Measurements from ENCODE around the gene GPR55. TPM values are rescaled to one million over a fixed set of nuclear protein-coding genes. Genes with fewer than 3 reads are reported as not detected.
A peak's percentile ranks its signal among the peaks of the same experiment; 100 is the strongest.

The GPR55 gene
- total and polyA plus RNA-seq, 12 donors, result 0.07 to 0.24 (median 0.14) TPM; not detected in 7

DNA sequence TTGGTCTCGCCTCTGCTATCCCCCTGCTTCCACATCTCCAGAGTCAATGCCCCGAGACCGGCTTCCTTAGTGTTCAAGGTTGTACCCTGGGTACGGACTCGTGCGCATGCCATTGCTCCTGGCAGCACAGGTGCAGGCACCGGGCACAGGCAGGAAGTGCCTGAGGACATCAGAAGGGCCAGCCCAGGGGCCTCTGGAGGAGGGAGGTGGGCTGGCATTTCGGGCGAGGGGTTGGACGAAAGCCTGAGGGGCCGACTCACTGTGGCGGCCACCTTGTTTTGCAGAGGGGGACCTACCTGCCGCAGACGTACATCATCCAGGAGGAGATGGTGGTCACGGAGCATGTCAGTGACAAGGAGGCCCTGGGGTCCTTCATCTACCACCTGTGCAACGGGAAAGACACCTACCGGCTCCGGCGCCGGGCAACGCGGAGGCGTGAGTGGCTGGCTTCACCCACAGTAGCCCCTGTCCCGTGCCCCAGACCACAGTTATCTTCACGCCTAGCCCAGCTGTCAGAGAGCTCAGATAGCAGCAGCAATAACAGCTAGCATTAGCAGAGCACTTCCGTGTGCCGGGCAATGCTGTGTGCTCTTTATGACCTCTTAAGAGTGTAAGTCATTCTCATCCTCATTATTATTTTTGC lies 47.8 kb downstream of the GPR55 start:
- H3K4me3 ChIP-seq, result no peak overlapping the region
- DNase-seq, result peak in 3 of 7 donors; percentile 5 to 41 (median 11)
- H3K27ac ChIP-seq, result no peak overlapping the region
- 83 to 91% (median 87%) methylated on average over 13 to 27 of the region's 27 CpGs for WGBS, 4 donors
- no peaks in the 10 kb centered on the region for H3K4me1 ChIP-seq (replicated peaks in 1 of 2)
- H3K9me3 ChIP-seq (replicated peaks in 1 of 3), result no peaks in the 10 kb centered on the region
- H3K27me3 ChIP-seq, result no peaks in the 10 kb centered on the region
- no peak for TF ChIP-seq POLR2A (IDR thresholded peaks at IDR 0.05)
- no peak for TF ChIP-seq CTCF (IDR thresholded peaks at IDR 0.05)
- peaks cover 0 to 8% of the 10 kb centered on the region in 2 donors for H3K36me3 ChIP-seq (replicated peaks in 1 of 2)
- intact Hi-C loops (cut with DNase I), result no loop called here

GRCh38 chr2:230875347-230876315 lies 49.4 kb downstream of the GPR55 start:
- no peak overlapping the region for H3K27ac ChIP-seq
- intact Hi-C loops (cut with DNase I), result no loop called here
- no peaks in the 10 kb centered on the region for H3K27me3 ChIP-seq
- 88 to 95% (median 92%) methylated on average over 23 to 34 of the region's 34 CpGs for WGBS, 4 donors
- H3K4me1 ChIP-seq (replicated peaks in 1 of 2), result peaks cover 0 to 7% of the 10 kb centered on the region in 2 donors
- H3K4me3 ChIP-seq, result no peak overlapping the region
- peak in 2 of 7 donors; percentile 8 to 36 for DNase-seq
- no peaks in the 10 kb centered on the region for H3K9me3 ChIP-seq (replicated peaks in 1 of 3)
- TF ChIP-seq POLR2A (IDR thresholded peaks at IDR 0.05) (no peak), CTCF (IDR thresholded peaks at IDR 0.05) (no peak)
- H3K36me3 ChIP-seq (replicated peaks in 1 of 2), result peaks cover 0 to 8% of the 10 kb centered on the region in 2 donors

DNA sequence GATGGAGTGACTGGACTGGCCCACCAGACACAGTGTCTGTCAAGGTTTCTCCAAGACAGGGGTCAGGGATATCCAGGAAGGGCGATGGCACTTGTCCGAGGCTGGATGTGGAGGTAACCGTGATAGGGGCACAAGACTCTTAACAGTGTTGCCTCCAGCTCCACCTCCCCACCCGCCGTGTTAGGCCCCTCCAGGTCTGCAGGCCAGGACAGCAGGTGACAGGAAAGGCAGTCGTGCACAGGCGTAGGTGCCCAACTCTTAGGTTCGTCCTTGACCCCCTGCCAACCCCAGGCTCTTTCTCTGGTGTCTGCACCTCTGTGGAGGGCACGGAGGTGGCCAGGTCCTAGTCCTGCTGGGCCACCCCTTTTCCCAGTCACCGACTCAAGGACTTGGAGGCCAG lies 50.2 kb downstream of the GPR55 start:
- 82 to 94% (median 91%) methylated on average over 7 to 10 of the region's 10 CpGs for WGBS, 4 donors
- Histone ChIP-seq H3K27me3 (no peaks in the 10 kb centered on the region), H3K4me1 (replicated peaks in 1 of 2) (peaks cover 0 to 14% of the 10 kb centered on the region in 2 donors), H3K9me3 (replicated peaks in 1 of 3) (no peaks in the 10 kb centered on the region), H3K4me3 (no peak overlapping the region), H3K36me3 (replicated peaks in 1 of 2) (peaks cover 0 to 8% of the 10 kb centered on the region in 2 donors), H3K27ac (no peak overlapping the region)
- intact Hi-C loops (cut with DNase I), result no loop called here
- peak in 2 of 7 donors; percentile 9 to 44 for DNase-seq
- TF ChIP-seq CTCF (IDR thresholded peaks at IDR 0.05), result no peak

DNA sequence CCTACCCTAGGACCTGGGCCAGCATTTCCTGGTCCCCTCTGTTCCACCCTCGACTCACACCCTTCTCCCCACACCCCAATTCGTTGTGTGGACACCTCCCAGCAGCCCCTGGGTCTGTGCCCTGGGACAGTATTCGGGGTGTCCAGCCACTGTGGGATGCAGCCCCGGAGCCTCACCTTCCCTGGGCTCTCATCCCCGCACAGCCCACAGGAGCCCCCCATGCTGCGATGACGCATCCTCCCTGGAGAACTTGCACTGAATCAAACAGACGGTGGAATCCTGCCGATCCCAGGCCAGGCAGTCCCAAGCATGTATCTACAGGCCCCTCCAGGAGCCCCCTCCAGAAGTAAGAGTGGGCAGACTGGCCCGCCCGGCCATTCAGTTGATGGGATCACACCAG lies 50.6 kb downstream of the GPR55 start:
- intact Hi-C loops (cut with DNase I), result no loop called here
- 85 to 93% (median 89%) methylated on average over 8 to 11 of the region's 11 CpGs for WGBS, 4 donors
- Histone ChIP-seq H3K9me3 (replicated peaks in 1 of 3) (no peaks in the 10 kb centered on the region), H3K36me3 (replicated peaks in 1 of 2) (peaks cover 0 to 8% of the 10 kb centered on the region in 2 donors), H3K4me3 (no peak overlapping the region), H3K4me1 (replicated peaks in 1 of 2) (peaks cover 0 to 14% of the 10 kb centered on the region in 2 donors), H3K27me3 (no peaks in the 10 kb centered on the region), H3K27ac (no peak overlapping the region)
- TF ChIP-seq CTCF (IDR thresholded peaks at IDR 0.05) (no peak), POLR2A (IDR thresholded peaks at IDR 0.05) (no peak)
- DNase-seq, result peak in 1 of 7 donors; percentile 34
